ENCODE results near the gene POLR3K.
"Not testable (repeated sequence)": the region's sequence is repeated elsewhere in the genome, so short reads cannot be mapped to it uniquely, and the experiment has no call there.

Gene POLR3K

GRCh38 chr16:42691-43090 is 10.7 kb downstream of the POLR3K start:
- no peak for DNase-seq (ENCODE audit: low read depth)

GRCh38 chr16:42069-42457 is 11.3 kb downstream of the POLR3K start:
- DNase-seq (ENCODE audit: low read depth), result no peak

GRCh38 chr16:41439-42068 is 11.9 kb downstream of the POLR3K start:
- no peak for DNase-seq (ENCODE audit: low read depth)

- DNase-seq (ENCODE audit: low read depth), result no peak
These were observed 14.2 kb downstream of the POLR3K start for GRCh38 chr16:38941-39892.

- DNase-seq (ENCODE audit: low read depth), result not testable (repeated sequence)
These were observed 15.2 kb downstream of the POLR3K start for GRCh38 chr16:38206-38605.

- no peak for DNase-seq (ENCODE audit: low read depth)
These were observed 15.9 kb downstream of the POLR3K start for GRCh38 chr16:37511-37910.

GRCh38 chr16:36336-36984 is 16.9 kb downstream of the POLR3K start:
- DNase-seq (ENCODE audit: low read depth), result no peak

GRCh38 chr16:35678-36305 is 17.6 kb downstream of the POLR3K start:
- DNase-seq (ENCODE audit: low read depth), result no peak

- no peak for DNase-seq (ENCODE audit: low read depth)
These were observed 18.3 kb downstream of the POLR3K start for GRCh38 chr16:35011-35677.

GRCh38 chr16:34648-34987 is 18.8 kb downstream of the POLR3K start:
- no peak for DNase-seq (ENCODE audit: low read depth)

GRCh38 chr16:33877-34647 is 19.3 kb downstream of the POLR3K start:
- DNase-seq (ENCODE audit: low read depth), result no peak

- not testable (repeated sequence) for DNase-seq (ENCODE audit: low read depth)
These were observed 20.1 kb downstream of the POLR3K start for GRCh38 chr16:33154-33876.

- not testable (repeated sequence) for DNase-seq (ENCODE audit: low read depth)
These were observed 22.8 kb downstream of the POLR3K start for GRCh38 chr16:30627-31026.

- not testable (repeated sequence) for DNase-seq (ENCODE audit: low read depth)
These were observed 27.5 kb downstream of the POLR3K start for GRCh38 chr16:25926-26348.

GRCh38 chr16:24151-24550 is 29.3 kb downstream of the POLR3K start:
- not testable (repeated sequence) for DNase-seq (ENCODE audit: low read depth)

- not testable (repeated sequence) for DNase-seq (ENCODE audit: low read depth)
These were observed 32.5 kb downstream of the POLR3K start for GRCh38 chr16:20886-21285.

GRCh38 chr16:17062-17765 is 36.2 kb downstream of the POLR3K start:
- DNase-seq (ENCODE audit: low read depth), result not testable (repeated sequence)

GRCh38 chr16:10772-11171 is 42.6 kb downstream of the POLR3K start:
- peak; percentile 82 for DNase-seq (ENCODE audit: low read depth)

GRCh38 chr16:9903-10665 is 43.3 kb downstream of the POLR3K start:
- no peak for DNase-seq (ENCODE audit: low read depth)
